Tibial artery (tissue), 4 donors: ENCODE results near the gene USP5.

Experiments used
- DNase-seq, 2 donors: peaks; one replicate each; pipeline ENCODE4 v3.0.0-alpha.2; 2019
- H3K27ac ChIP-seq, 2 donors: fragments of 200-600 bp; sonication (generic) in 1 of 2; 1 replicate in 1 of 2; 2 replicates in 1 of 2; pipeline ENCODE4 v1.5.1; 2018 to 2019; ENCODE audit warnings: mild to moderate bottlenecking in 1 of 2
- H3K27me3 ChIP-seq, 2 donors: fragments of 200-600 bp; sonication (generic) in 1 of 2; one replicate each; pipeline versions ENCODE4 v1.5.1 to v1.6.0; 2016 to 2019
- H3K36me3 ChIP-seq, 3 donors: fragments of 200-600 bp; sonication (generic) in 2 of 3; one replicate each; pipeline ENCODE4 v1.5.1; 2016 to 2019; ENCODE audit warnings: mild to moderate bottlenecking in 2 of 3
- H3K4me1 ChIP-seq, 4 donors: fragments of 200-600 bp; sonication (generic) in 2 of 4; 1 replicate in 3 of 4; 2 replicates in 1 of 4; pipeline ENCODE4 v1.5.1; 2016 to 2019
- H3K4me3 ChIP-seq, 2 donors: fragments of 200-600 bp; sonication (generic) in 1 of 2; 1 replicate in 1 of 2; 2 replicates in 1 of 2; pipeline ENCODE4 v1.5.1; 2018 to 2019; ENCODE audit warnings: mild to moderate bottlenecking in 2 of 2
- H3K9me3 ChIP-seq, 3 donors: fragments of 200-600 bp; sonication (generic) in 1 of 3; one replicate each; pipeline ENCODE4 v1.5.1; 2016 to 2019
- intact Hi-C: fragments of 100-400 bp; cut with DNase I; formaldehyde crosslinking; loops from one replicate; pipeline ENCODE4 v1.15.0; 2023; ENCODE audit warnings: low total_unique reads
- TF ChIP-seq, protein P1 (sequence below), 2 experiments: fragments of 200-600 bp in 1 of 2; fragments of 450-650 bp in 1 of 2; IDR thresholded peaks; one replicate each; pipeline ENCODE4 v1.5.1; 2017 to 2019; ENCODE audit warnings: antibody characterized with exemption in 2 of 2, mild to moderate bottlenecking in 1 of 2, moderate library complexity in 1 of 2

The USP5 gene

GRCh38 chr12:6843118-6843902, 8.6 kb upstream of the USP5 start:
- intact Hi-C loops: no loop called here

DNA sequence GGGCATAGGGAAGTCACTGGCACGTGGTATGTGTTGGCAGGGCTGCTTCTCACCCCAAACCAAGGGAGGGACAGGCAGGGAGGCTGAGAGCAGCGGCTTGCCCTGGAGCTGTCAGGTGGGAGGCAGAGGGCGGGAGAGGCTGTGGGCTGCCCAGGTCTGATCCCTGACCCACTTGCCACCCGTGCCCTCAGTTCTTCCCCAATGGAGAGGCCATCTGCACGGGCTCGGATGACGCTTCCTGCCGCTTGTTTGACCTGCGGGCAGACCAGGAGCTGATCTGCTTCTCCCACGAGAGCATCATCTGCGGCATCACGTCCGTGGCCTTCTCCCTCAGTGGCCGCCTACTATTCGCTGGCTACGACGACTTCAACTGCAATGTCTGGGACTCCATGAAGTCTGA, 6.6 kb upstream of the USP5 start:
- peaks cover 4 to 77% (median 35%) of the 10 kb centered on the region in 3 donors for H3K36me3 ChIP-seq
- no peaks in the 10 kb centered on the region for H3K27me3 ChIP-seq
- H3K4me1 ChIP-seq: no peaks in the 10 kb centered on the region
- no peak overlapping the region for H3K4me3 ChIP-seq
- H3K9me3 ChIP-seq: no peaks in the 10 kb centered on the region
- no peak overlapping the region for H3K27ac ChIP-seq
- TF ChIP-seq, protein P1, sequence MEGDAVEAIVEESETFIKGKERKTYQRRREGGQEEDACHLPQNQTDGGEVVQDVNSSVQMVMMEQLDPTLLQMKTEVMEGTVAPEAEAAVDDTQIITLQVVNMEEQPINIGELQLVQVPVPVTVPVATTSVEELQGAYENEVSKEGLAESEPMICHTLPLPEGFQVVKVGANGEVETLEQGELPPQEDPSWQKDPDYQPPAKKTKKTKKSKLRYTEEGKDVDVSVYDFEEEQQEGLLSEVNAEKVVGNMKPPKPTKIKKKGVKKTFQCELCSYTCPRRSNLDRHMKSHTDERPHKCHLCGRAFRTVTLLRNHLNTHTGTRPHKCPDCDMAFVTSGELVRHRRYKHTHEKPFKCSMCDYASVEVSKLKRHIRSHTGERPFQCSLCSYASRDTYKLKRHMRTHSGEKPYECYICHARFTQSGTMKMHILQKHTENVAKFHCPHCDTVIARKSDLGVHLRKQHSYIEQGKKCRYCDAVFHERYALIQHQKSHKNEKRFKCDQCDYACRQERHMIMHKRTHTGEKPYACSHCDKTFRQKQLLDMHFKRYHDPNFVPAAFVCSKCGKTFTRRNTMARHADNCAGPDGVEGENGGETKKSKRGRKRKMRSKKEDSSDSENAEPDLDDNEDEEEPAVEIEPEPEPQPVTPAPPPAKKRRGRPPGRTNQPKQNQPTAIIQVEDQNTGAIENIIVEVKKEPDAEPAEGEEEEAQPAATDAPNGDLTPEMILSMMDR (IDR thresholded peaks at IDR 0.05): no peak
- DNase-seq: no peak
- intact Hi-C loops: no loop called here

More at GRCh38 chr12:6843118-6843902, 8.6 kb upstream of the USP5 start:
- Histone ChIP-seq H3K27me3 (no peaks in the 10 kb centered on the region), H3K4me3 (no peak overlapping the region), H3K4me1 (no peaks in the 10 kb centered on the region), H3K36me3 (peaks cover 15 to 89% (median 51%) of the 10 kb centered on the region in 3 donors), H3K27ac (no peak overlapping the region), H3K9me3 (no peaks in the 10 kb centered on the region)
- TF ChIP-seq, protein P1 (IDR thresholded peaks at IDR 0.05): no peak
- DNase-seq: no peak

- DNase-seq: no peak
- peaks cover 0 to 7% (median 5%) of the 10 kb centered on the region in 4 donors for H3K4me1 ChIP-seq
- peaks cover 4 to 69% (median 35%) of the 10 kb centered on the region in 3 donors for H3K36me3 ChIP-seq
- TF ChIP-seq, protein P1 (IDR thresholded peaks at IDR 0.05): no peak
- intact Hi-C loops: no loop called here
- no peaks in the 10 kb centered on the region for H3K9me3 ChIP-seq
- H3K27ac ChIP-seq: no peak overlapping the region
- H3K4me3 ChIP-seq: no peak overlapping the region
- H3K27me3 ChIP-seq: no peaks in the 10 kb centered on the region
Observed at GRCh38 chr12:6846316-6846869, 5.6 kb upstream of the USP5 start.

DNA sequence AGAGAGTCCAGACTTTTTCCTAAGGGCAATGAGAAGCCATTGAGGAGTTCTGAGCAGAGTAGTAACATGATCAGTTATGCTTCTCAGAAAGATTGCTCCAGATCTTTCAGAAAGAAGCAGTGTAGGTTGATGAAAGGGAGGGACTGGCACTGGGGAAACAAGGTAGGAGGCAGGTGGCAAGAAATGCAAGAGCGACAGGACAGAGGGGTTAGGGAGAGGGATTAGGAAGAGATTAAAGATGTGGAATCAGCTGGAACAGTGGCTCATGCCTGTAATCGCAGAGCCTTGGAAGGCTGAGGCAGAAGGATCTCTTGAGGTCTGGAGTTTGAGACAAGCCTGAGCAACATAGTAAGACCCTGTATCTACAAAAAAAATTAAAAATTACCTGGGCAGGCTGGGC, 4.3 kb upstream of the USP5 start:
- H3K9me3 ChIP-seq: no peaks in the 10 kb centered on the region
- peaks cover 0 to 9% (median 5%) of the 10 kb centered on the region in 4 donors for H3K4me1 ChIP-seq
- intact Hi-C loops: no loop called here
- no peaks in the 10 kb centered on the region for H3K27me3 ChIP-seq
- TF ChIP-seq, protein P1 (IDR thresholded peaks at IDR 0.05): no peak
- no peak overlapping the region for H3K27ac ChIP-seq
- no peak overlapping the region for H3K4me3 ChIP-seq
- peaks cover 4 to 61% (median 35%) of the 10 kb centered on the region in 3 donors for H3K36me3 ChIP-seq
- DNase-seq: no peak

- DNase-seq: no peak
- Histone ChIP-seq H3K4me1 (peaks cover 0 to 24% (median 21%) of the 10 kb centered on the region in 4 donors), H3K4me3 (no peak overlapping the region), H3K27me3 (no peaks in the 10 kb centered on the region), H3K36me3 (peaks cover 4 to 45% (median 24%) of the 10 kb centered on the region in 3 donors), H3K9me3 (no peaks in the 10 kb centered on the region), H3K27ac (no peak overlapping the region)
- TF ChIP-seq, protein P1 (IDR thresholded peaks at IDR 0.05): no peak
- intact Hi-C loops: no loop called here
Observed at GRCh38 chr12:6849427-6849826, 2.5 kb upstream of the USP5 start.
